ENCODE data around the gene CMSS1. TPM values are rescaled to one million over a fixed set of nuclear protein-coding genes. Genes with fewer than 3 reads are reported as not detected.

The CMSS1 gene
- polyA plus RNA-seq, 1 of the 3 experiments (the other 2 are of a cell fraction) = 9.1 TPM

GRCh38 chr3:100123112-100123511 lies 305.4 kb downstream of the CMSS1 start:
- no peaks in the 10 kb centered on the region for H3K9me2 ChIP-seq
- POLR2A ChIA-PET = no interaction called here
- 93% methylated on average over 4 of the region's 4 CpGs for WGBS (ENCODE audit: low lambda C conversion rate)
- CTCF ChIA-PET = no interaction called here
- H3K4me2 ChIP-seq = no peak overlapping the region
- H3K4me1 ChIP-seq (ENCODE audit: control insufficient read depth in 1 of 2, insufficient read depth in 2 of 2, low read depth in 1 of 2, low read length in 1 of 2) = peaks cover 0 to 25% of the 10 kb centered on the region in 2 experiments; a peak in 2 of 4 replicates
- DNase-seq = no peak
- H3K27ac ChIP-seq (ENCODE audit: low read depth in 2 of 2, low read length in 1 of 2) = no peak overlapping the region
- no peak overlapping the region for H3K9ac ChIP-seq
- no peaks in the 10 kb centered on the region for H3K79me2 ChIP-seq (ENCODE audit: insufficient read depth)
- no peaks in the 10 kb centered on the region for H3K36me3 ChIP-seq (replicated peaks in 1 of 2; ENCODE audit: control insufficient read depth in 1 of 2, insufficient read depth in 2 of 2, low read length in 1 of 2)
- H2AFZ ChIP-seq (ENCODE audit: low read depth) = no peak overlapping the region
- H4K20me1 ChIP-seq (ENCODE audit: insufficient read depth) = no peaks in the 10 kb centered on the region
- no peaks in the 10 kb centered on the region for H3F3A ChIP-seq (replicated peaks; ENCODE audit: insufficient read depth)
- TF ChIP-seq TEAD4 (IDR thresholded peaks at IDR 0.05; ENCODE audit: borderline replicate concordance, insufficient read depth) (no peak), CTCF (IDR thresholded peaks at IDR 0.05) (no peak), EZH2phosphoT487 (IDR thresholded peaks at IDR 0.05; ENCODE audit: borderline replicate concordance, low read depth) (no peak), FOSL2 (IDR thresholded peaks at IDR 0.05; ENCODE audit: borderline replicate concordance, low read depth) (no peak), USF2 (IDR thresholded peaks at IDR 0.05; ENCODE audit: borderline replicate concordance, low read depth, low read length) (no peak), IRF3 (IDR thresholded peaks at IDR 0.05; ENCODE audit: low read depth, low read length) (no peak), RXRA (IDR thresholded peaks at IDR 0.05; ENCODE audit: borderline replicate concordance, low read depth) (no peak), FOXJ3 (CRISPR knock-in tag; IDR thresholded peaks at IDR 0.05) (no peak), EP300 (IDR thresholded peaks at IDR 0.05; ENCODE audit: borderline replicate concordance in 1 of 2, low read depth in 1 of 2, low read length in 1 of 2) (no peak), FOXM1 (IDR thresholded peaks at IDR 0.05; ENCODE audit: low read depth) (no peak), ELF1 (IDR thresholded peaks at IDR 0.05) (no peak), ZBTB33 (IDR thresholded peaks at IDR 0.05; ENCODE audit: borderline replicate concordance, low read depth) (no peak), REST (IDR thresholded peaks at IDR 0.05; ENCODE audit: low read depth, low read length) (no peak), NRF1 (IDR thresholded peaks at IDR 0.05; ENCODE audit: low read depth, low read length) (no peak), USF1 (IDR thresholded peaks at IDR 0.05; ENCODE audit: borderline replicate concordance, low read depth) (no peak), JUND (IDR thresholded peaks at IDR 0.05) (no peak)
- no peak overlapping the region for H3K4me3 ChIP-seq (ENCODE audit: low read depth in 2 of 2, low read length in 1 of 2)
- H3K9me3 ChIP-seq = no peaks in the 10 kb centered on the region
- H3K27me3 ChIP-seq (ENCODE audit: insufficient read depth) = no peaks in the 10 kb centered on the region

Data from SK-N-SH (cell line).